GM23248 (cell line): ENCODE data around the gene PDCD4. TPM values are rescaled to one million over a fixed set of nuclear protein-coding genes. Genes with fewer than 3 reads are reported as not detected.

Experiments used
- DNase-seq: peaks from one replicate; pipeline ENCODE4 v3.0.0-alpha.2; 2015
- H2AFZ ChIP-seq: fragments of 200-600 bp; sonication (generic); 2 replicates; pipeline ENCODE4 v1.6.1; 2016; ENCODE audit warnings: antibody characterized with exemption
- H3F3A ChIP-seq: fragments of 200-600 bp; sonication (generic); 2 replicates; pipeline ENCODE4 v1.6.1; 2016; ENCODE audit warnings: mild to moderate bottlenecking, antibody characterized with exemption, mixed run types; ENCODE audit not compliant: insufficient read depth
- H3K27ac ChIP-seq: fragments of 200-600 bp; sonication (generic); 2 replicates; pipeline ENCODE4 v1.5.1; 2016; ENCODE audit warnings: mild to moderate bottlenecking
- H3K27me3 ChIP-seq: fragments of 200-600 bp; sonication (generic); replicated peaks from 2 replicates; pipeline ENCODE4 v1.6.1; 2016; ENCODE audit warnings: mild to moderate bottlenecking; ENCODE audit not compliant: insufficient read depth
- H3K36me3 ChIP-seq: fragments of 200-600 bp; sonication (generic); 2 replicates; pipeline ENCODE4 v1.6.1; 2016; ENCODE audit warnings: low read depth, mild to moderate bottlenecking
- H3K4me1 ChIP-seq: fragments of 200-600 bp; sonication (generic); 2 replicates; pipeline ENCODE4 v1.6.1; 2016; ENCODE audit warnings: mild to moderate bottlenecking; ENCODE audit not compliant: insufficient read depth
- H3K4me2 ChIP-seq: fragments of 200-600 bp; sonication (generic); one replicate; pipeline ENCODE4 v1.6.1; 2016; ENCODE audit warnings: mild to moderate bottlenecking; ENCODE audit not compliant: unreplicated experiment
- H3K4me3 ChIP-seq: fragments of 200-600 bp; sonication (generic); 2 replicates; pipeline ENCODE4 v1.5.1; 2016; ENCODE audit warnings: mild to moderate bottlenecking
- H3K79me2 ChIP-seq: fragments of 200-600 bp; sonication (generic); 2 replicates; pipeline ENCODE4 v1.6.1; 2016; ENCODE audit warnings: mild to moderate bottlenecking; ENCODE audit not compliant: insufficient read depth
- H3K9ac ChIP-seq: fragments of 200-600 bp; sonication (generic); 2 replicates; pipeline ENCODE4 v1.6.1; 2016; ENCODE audit warnings: mild to moderate bottlenecking
- H3K9me2 ChIP-seq: fragments of 200-600 bp; sonication (generic); 2 replicates; pipeline ENCODE4 v1.6.1; 2016; ENCODE audit warnings: mixed run types, mild to moderate bottlenecking, moderate library complexity; ENCODE audit not compliant: insufficient read depth
- H3K9me3 ChIP-seq: fragments of 200-600 bp; sonication (generic); one replicate; pipeline ENCODE4 v1.6.1; 2017; ENCODE audit warnings: low read depth
- H4K20me1 ChIP-seq: fragments of 200-600 bp; sonication (generic); 2 replicates; pipeline ENCODE4 v1.6.0; 2016; ENCODE audit not compliant: insufficient read depth
- EZH2 ChIP-seq: fragments of 200-600 bp; sonication (generic); IDR thresholded peaks from 2 replicates; pipeline ENCODE4 v1.6.1; 2018; ENCODE audit warnings: antibody characterized with exemption, mild to moderate bottlenecking; ENCODE audit not compliant: insufficient read depth, poor library complexity, severe bottlenecking
- EZH2phosphoT487 ChIP-seq: fragments of 200-600 bp; sonication (generic); IDR thresholded peaks from 2 replicates; pipeline ENCODE4 v1.6.1; 2018; ENCODE audit warnings: antibody characterized with exemption, moderate library complexity, mild to moderate bottlenecking, low read depth; ENCODE audit not compliant: insufficient read depth
- WGBS, 2 experiments: methylation state at CpG; one replicate each; pipeline ENCODE4 v1.1.6; 2015 to 2017; ENCODE audit warnings: low lambda C conversion rate in 2 of 2, low coverage in 1 of 2; ENCODE audit errors: missing lambda C conversion rate in 2 of 2; 5-methylcytosine and 5-hydroxymethylcytosine counted together
- in situ Hi-C: fragments of 300-500 bp; cut with MboI; formaldehyde crosslinking; loops from 2 replicates; pipeline ENCODE4 v1.15.0; 2020
- polyA plus RNA-seq: library from polyadenylated mRNA; unstranded; fragments of >200 nt; fragmentation: Nextera tagmentation; extraction: Ambion mirVana; gene quantifications from 2 replicates; pipeline ENCODE4 v1.2.1, GENCODE V29; 2016
- total RNA-seq: library from RNA; depleted of rRNA; stranded (reverse); fragments of >200 nt; shearing (Covaris generic); gene quantifications from 2 replicates; pipeline ENCODE4 v1.2.3, GENCODE V29; 2014

The PDCD4 gene
- total and polyA plus RNA-seq, 2 experiments from 2014 or later, result 49.9 to 175 TPM

DNA sequence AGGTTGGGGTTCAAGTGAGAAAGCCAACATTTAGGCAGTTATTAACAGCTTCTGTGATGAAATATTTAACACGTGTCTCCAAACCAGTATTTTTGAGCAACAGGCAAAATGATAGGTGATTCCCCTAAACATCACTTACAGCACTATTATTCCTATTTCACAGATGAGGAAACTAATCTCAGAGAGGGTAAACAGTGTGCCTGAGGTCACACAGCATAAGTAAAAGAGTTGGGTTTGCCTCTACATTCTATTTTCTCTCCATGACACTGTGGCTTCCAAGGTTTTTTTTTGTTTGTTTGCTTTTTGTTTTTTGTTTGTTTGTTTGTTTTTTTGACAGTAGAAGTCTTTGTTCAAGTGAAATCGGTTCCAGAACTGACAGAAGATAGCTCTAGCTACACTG lies 43.2 kb upstream of the PDCD4 start:
- 39 to 52% methylated on average over 2 of the region's 2 CpGs for WGBS, 2 experiments
- Histone ChIP-seq H3K4me1 (peaks cover 9% of the 10 kb centered on the region; the same call in 1 of the 2 replicates), H3K27me3 (no peaks in the 10 kb centered on the region; the same call in 1 of the 2 replicates), H3K79me2 (no peaks in the 10 kb centered on the region), H3K4me3 (no peak overlapping the region), H3K27ac (no peak overlapping the region), H3K36me3 (no peaks in the 10 kb centered on the region), H4K20me1 (no peaks in the 10 kb centered on the region), H2AFZ (no peak overlapping the region), H3K9me3 (no peaks in the 10 kb centered on the region), H3K9ac (no peak overlapping the region), H3K9me2 (no peaks in the 10 kb centered on the region), H3F3A (no peaks in the 10 kb centered on the region; the same call in 1 of the 2 replicates), H3K4me2 (no peak overlapping the region)
- DNase-seq, result no peak
- no peak for TF ChIP-seq EZH2phosphoT487
- TF ChIP-seq EZH2, result no peak
- in situ Hi-C loops, result no loop called here

DNA sequence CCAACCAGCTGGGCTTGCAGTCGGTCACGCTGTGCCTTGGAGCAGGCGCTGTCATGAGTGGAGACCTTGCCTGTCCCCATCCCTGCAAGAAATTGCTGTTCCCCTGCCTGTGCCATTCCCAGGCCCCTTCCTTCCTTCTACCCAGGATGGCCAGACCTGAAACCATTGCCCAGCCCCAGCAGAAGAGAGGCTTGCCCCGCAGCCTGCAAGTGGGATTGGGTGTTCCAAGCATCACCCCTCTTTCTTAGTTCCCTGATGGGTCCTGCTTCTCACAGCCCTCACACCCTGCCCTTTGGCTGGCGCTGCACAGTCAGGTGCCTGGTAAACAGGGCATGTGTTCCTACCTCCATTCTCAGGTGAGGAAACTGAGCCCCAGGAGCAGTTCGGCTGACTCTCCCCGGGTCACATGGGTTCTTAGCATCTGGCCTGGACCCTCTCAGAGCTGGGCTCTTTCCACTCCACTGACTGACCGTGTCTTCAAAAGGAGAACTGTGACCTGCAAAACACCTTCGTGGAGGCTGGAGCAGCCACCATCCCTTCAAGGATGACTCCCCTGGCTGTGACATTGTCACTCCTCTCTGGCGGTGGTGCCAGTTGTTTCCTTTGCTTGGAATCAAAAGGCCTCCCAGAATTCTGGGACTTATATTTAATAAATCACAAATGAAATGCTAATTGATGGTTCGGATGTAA lies 41.9 kb upstream of the PDCD4 start:
- no peaks in the 10 kb centered on the region for H3K9me2 ChIP-seq
- H3K27ac ChIP-seq, result no peak overlapping the region
- H4K20me1 ChIP-seq, result no peaks in the 10 kb centered on the region
- H2AFZ ChIP-seq, result no peak overlapping the region
- no peak overlapping the region for H3K9ac ChIP-seq
- H3K79me2 ChIP-seq, result no peaks in the 10 kb centered on the region
- no peak overlapping the region for H3K4me2 ChIP-seq
- no peaks in the 10 kb centered on the region; the same call in 1 of the 2 replicates for H3F3A ChIP-seq
- in situ Hi-C loops, result no loop called here
- 81 to 89% methylated on average over 11 of the region's 11 CpGs for WGBS, 2 experiments
- no peaks in the 10 kb centered on the region for H3K36me3 ChIP-seq
- H3K4me1 ChIP-seq, result peaks cover 9% of the 10 kb centered on the region; the same call in 1 of the 2 replicates
- TF ChIP-seq EZH2 (no peak), EZH2phosphoT487 (no peak)
- H3K4me3 ChIP-seq, result no peak overlapping the region
- no peaks in the 10 kb centered on the region; the same call in 1 of the 2 replicates for H3K27me3 ChIP-seq
- no peaks in the 10 kb centered on the region for H3K9me3 ChIP-seq
- DNase-seq, result no peak

GRCh38 chr10:110833234-110833940 lies 38.3 kb upstream of the PDCD4 start:
- Histone ChIP-seq H3K4me2 (no peak overlapping the region), H3K9me2 (no peaks in the 10 kb centered on the region), H3K36me3 (no peaks in the 10 kb centered on the region), H3K79me2 (no peaks in the 10 kb centered on the region), H4K20me1 (no peaks in the 10 kb centered on the region), H3F3A (no peaks in the 10 kb centered on the region; the same call in 1 of the 2 replicates), H3K4me3 (no peak overlapping the region), H3K4me1 (no peaks in the 10 kb centered on the region), H3K9ac (no peak overlapping the region), H3K9me3 (no peaks in the 10 kb centered on the region), H3K27me3 (no peaks in the 10 kb centered on the region), H2AFZ (no peak overlapping the region), H3K27ac (no peak overlapping the region)
- 76 to 78% methylated on average over 13 of the region's 13 CpGs for WGBS, 2 experiments
- in situ Hi-C loops, result no loop called here
- no peak for DNase-seq
- TF ChIP-seq EZH2 (no peak), EZH2phosphoT487 (no peak)

DNA sequence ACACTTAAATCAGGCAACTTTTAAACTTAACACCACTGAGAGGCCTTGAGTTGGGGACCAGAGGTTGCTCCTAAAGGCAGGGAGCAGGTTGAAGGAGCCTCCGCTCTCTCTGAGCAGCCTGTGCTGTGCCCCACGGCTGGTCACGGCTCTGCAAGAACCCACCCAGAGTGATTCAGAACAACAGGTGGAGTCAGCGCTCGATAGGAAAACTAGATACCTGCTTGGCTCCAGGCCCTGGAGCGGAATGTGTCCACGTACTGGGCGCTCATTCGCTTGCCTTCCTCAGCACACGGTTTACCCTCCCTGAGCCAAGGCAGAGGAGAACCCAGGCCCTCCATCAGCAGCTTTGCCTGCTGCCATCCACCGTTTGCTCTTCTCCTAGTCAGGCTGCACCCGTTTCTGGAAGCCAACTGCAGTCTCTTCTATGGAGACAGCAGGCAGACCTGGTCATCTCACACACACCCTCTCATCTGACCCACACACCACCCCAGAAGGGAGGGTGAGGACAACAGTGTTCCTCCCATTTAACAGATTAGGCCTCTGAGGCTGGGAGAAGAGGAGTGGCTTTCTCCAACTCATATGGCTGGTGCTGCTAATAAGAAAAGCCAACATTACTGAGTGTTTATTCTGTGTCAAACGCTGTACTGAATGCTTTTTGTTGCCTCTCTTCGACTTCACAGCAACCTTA lies 37.6 kb upstream of the PDCD4 start:
- Histone ChIP-seq H3K36me3 (no peaks in the 10 kb centered on the region), H3K4me3 (no peak overlapping the region), H3K9me2 (no peaks in the 10 kb centered on the region), H3K4me2 (no peak overlapping the region), H3K79me2 (no peaks in the 10 kb centered on the region), H3K27ac (no peak overlapping the region), H3K4me1 (no peaks in the 10 kb centered on the region), H3F3A (no peaks in the 10 kb centered on the region), H3K9ac (no peak overlapping the region), H2AFZ (no peak overlapping the region), H4K20me1 (no peaks in the 10 kb centered on the region), H3K27me3 (no peaks in the 10 kb centered on the region), H3K9me3 (no peaks in the 10 kb centered on the region)
- no peak for TF ChIP-seq EZH2
- TF ChIP-seq EZH2phosphoT487, result no peak
- in situ Hi-C loops, result no loop called here
- DNase-seq, result no peak
- WGBS, 2 experiments, result 73 to 79% methylated on average over 14 of the region's 14 CpGs
